ENCODE data around the gene YPEL4.
A peak's percentile ranks its signal among the peaks of the same experiment; 100 is the strongest.
"Not testable (repeated sequence)": the region's sequence is repeated elsewhere in the genome, so short reads cannot be mapped to it uniquely, and the experiment has no call there.

YPEL4 gene, protein sequence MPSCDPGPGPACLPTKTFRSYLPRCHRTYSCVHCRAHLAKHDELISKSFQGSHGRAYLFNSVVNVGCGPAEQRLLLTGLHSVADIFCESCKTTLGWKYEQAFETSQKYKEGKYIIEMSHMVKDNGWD

GRCh38 chr11:57649826-57650738 is at the start of gene YPEL4:
TSS of gene YPEL4 (minus strand) at chr11:57649912. CDS start at chr11:57647107, 2,805 bp downstream.
- H3K27ac ChIP-seq, result peak within 1 kb of the TSS; percentile 42

DNA sequence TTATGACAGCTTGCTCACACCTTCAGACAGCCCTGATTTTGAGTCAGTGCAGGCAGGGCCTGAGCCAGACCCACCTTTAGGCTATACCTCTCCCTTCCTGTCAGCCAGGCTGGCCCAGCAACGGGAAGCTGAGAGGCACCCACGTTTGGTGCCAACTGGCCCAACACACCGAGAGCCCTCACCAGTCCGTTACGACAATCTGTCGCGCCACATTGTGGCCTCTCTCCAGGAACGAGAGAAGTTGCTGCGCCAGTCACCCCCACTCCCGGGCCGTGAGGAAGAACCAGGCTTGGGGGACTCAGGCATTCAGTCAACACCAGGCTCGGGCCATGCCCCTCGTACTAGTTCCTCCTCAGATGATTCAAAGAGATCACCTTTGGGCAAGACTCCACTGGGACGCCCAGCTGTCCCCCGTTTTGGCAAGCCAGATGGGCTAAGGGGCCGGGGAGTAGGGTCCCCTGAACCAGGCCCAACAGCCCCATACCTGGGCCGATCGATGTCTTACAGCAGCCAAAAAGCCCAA is 49.2 kb upstream of the YPEL4 start:
- no peak overlapping the region for H3K27ac ChIP-seq
- no peak for DNase-seq (ENCODE audit: low read depth, low spot score)

More at GRCh38 chr11:57649826-57650738, at the start of gene YPEL4:
- no peak for DNase-seq (ENCODE audit: low read depth, low spot score)

- not testable (repeated sequence) for DNase-seq (ENCODE audit: low read depth, low spot score); H3K27ac ChIP-seq
These were observed 40.8 kb upstream of the YPEL4 start for GRCh38 chr11:57690474-57690873.

- H3K27ac ChIP-seq, result peak overlapping the region; percentile 81
- no peak for DNase-seq (ENCODE audit: low read depth, low spot score)
These were observed 31.5 kb upstream of the YPEL4 start for GRCh38 chr11:57681168-57681567.

DNA sequence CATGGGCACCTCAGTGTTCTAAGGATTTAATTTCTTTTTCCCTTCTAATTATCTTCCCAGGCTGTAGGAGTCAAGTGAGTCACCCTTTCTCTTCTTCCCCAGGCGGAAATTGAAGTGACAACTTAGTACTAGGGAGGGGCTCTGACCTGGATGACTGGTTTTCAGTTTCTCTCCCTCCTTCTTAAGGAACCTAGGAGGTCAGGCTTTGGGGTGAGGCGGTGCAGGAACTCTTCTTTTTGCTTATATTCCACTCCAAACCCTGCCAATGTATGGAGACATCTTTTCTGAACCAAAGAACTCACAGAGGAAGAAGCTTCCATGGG is 30.8 kb upstream of the YPEL4 start:
- DNase-seq (ENCODE audit: low read depth, low spot score), result peak; percentile 60

GRCh38 chr11:57679396-57679795 is 29.7 kb upstream of the YPEL4 start:
- peak overlapping the region; percentile 81 for H3K27ac ChIP-seq
- DNase-seq (ENCODE audit: low read depth, low spot score), result peak; percentile 79

More for the DNA sequence above, 30.8 kb upstream of the YPEL4 start:
- H3K27ac ChIP-seq, result peak overlapping the region; percentile 81

- DNase-seq (ENCODE audit: low read depth, low spot score), result no peak
- peak overlapping the region; percentile 39 for H3K27ac ChIP-seq
These were observed 25.6 kb upstream of the YPEL4 start for GRCh38 chr11:57675176-57675941.

DNA sequence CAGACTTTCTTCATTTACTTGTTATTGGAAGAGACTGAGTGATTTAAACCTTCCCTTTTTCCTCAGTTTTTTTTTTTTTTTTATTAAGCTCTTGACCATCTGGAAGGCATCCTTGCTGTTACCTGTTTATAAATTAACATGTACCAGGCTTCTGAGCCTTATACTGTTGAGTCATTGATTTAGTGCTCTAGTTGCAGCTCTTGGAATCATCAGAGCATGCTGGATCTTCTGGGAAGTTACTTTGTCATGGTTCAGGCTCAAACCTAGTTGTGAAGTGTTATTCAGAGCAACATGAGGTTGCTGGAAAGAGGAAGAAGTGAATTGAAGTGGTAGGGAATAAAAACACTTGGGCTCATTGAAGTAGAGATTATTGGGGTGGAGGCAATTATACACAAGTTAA is 24.5 kb upstream of the YPEL4 start:
- peak overlapping the region; percentile 39 for H3K27ac ChIP-seq
- no peak for DNase-seq (ENCODE audit: low read depth, low spot score)

DNA sequence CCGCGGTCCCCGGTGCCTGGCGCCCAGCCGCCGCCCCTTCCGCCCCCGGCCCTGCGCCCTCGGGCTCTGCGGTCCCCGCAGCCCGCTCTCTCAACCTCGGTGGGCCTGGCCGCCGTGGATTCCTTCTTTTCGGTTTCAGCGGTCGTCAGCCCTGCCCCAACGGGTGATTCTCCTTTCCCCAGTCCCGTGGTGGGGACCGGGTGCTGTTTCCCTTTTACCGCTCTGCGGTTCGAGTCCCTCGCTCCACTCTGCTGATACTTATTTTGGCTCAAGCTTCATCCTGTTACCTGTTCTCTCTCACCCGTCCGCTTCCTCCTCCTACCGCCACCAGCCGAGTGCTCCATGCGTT is 18.7 kb upstream of the YPEL4 start:
- H3K27ac ChIP-seq, result peak overlapping the region; percentile 98
- DNase-seq (ENCODE audit: low read depth, low spot score), result no peak

DNA sequence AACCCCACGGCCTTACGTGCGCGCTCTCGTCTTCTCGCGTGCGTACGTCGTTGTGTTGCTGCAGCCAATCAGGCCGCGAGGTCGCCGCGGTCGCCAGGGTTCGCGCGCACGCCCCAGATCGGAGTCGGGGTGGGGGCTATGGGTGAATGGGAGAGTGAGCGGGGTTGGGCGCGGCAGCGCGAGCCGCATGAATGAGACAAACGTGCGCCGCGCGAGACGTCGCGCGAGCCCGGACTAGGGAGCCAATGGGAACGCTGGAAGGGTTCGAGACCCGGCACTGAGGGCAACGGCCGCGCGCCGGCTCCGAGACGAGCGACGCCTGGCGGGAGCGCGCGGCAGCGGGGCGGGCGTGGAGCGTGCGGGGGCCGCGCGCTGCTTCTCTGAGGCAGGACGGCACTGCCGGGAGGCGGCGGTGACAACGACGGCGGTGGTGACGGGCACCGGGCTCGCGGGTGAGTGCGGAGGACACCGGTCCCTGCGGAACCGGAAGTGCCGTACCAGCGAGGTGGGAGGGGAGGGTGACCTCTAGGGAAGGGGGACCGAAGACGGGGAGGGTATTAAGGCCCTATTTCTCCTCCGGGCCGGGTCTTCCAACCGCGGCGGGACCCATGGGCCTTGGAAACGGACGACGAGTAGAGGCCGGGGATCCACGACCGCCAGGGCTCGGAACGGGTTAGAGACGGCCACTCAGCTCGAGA is 18.2 kb upstream of the YPEL4 start, which contains the start of gene ZDHHC5:
Gene ZDHHC5 (plus strand): TSS at position 379 of the 698 bp plus-strand sequence. CDS start 4,977 bp downstream, outside the sequence.
- peak within 1 kb of the TSS; percentile 98 for H3K27ac ChIP-seq
- peak; percentile 99 for DNase-seq (ENCODE audit: low read depth, low spot score)

- DNase-seq (ENCODE audit: low read depth, low spot score), result peak; percentile 96
- H3K27ac ChIP-seq, result peak overlapping the region; percentile 98
These were observed 17.5 kb upstream of the YPEL4 start for GRCh38 chr11:57667117-57667735.

- no peak for DNase-seq (ENCODE audit: low read depth, low spot score)
- H3K27ac ChIP-seq, result no peak overlapping the region
These were observed 14.3 kb upstream of the YPEL4 start for GRCh38 chr11:57663975-57664374.

DNA sequence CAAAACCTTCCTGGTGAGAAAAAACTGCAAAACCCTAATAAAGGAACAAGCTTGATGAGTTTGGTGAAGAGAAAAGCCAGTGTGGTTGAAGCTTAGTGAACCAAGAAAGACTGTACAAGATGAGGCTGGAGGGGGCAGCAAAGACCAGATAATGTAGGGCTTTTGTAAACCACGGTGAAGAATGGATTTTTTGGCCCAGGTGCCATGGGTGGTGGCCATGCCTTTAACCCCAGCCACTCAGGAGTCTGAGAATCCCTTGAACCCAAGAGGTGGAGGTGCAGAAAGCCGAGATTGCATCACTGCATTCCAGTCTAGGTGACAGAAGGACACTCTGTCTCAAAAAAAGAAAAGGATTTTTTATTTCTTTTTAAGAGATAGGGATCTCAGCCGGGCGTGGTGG is 13.2 kb upstream of the YPEL4 start:
- DNase-seq (ENCODE audit: low read depth, low spot score), result no peak

DNA sequence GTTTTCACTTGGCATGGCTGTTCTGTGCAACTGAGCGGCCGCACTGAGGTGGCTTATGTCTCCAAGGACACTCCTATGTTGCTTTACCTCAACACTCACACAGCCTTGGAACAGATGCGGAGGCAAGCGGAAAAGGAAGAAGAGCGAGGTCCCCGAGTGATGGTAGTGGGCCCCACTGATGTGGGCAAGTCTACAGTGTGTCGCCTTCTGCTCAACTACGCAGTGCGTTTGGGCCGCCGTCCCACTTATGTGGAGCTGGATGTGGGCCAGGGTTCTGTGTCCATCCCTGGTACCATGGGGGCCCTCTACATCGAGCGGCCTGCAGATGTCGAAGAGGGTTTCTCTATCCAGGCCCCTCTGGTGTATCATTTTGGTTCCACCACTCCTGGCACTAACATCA is 10.0 kb upstream of the YPEL4 start:
- H3K27ac ChIP-seq, result no peak overlapping the region
- no peak for DNase-seq (ENCODE audit: low read depth, low spot score)

More for the DNA sequence above, 13.2 kb upstream of the YPEL4 start:
- no peak overlapping the region for H3K27ac ChIP-seq

DNA sequence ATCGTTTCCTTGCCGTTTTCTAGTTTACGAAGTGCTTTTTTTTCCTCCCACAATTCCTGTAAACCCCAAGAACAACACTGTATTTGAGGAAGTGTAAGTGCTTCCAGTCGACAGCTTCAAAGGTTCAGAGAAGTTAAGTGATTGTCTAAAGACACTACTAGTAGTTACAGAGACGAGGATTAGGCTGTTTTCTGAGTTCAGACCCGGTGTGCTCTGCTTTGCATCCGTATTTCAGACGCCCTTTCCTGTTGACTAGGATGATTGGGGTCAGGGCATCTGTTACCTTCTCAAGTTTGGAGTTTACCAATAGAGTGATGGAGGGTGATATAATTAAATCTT is 8.3 kb upstream of the YPEL4 start:
- DNase-seq (ENCODE audit: low read depth, low spot score), result no peak
- peak overlapping the region; percentile 77 for H3K27ac ChIP-seq

DNA sequence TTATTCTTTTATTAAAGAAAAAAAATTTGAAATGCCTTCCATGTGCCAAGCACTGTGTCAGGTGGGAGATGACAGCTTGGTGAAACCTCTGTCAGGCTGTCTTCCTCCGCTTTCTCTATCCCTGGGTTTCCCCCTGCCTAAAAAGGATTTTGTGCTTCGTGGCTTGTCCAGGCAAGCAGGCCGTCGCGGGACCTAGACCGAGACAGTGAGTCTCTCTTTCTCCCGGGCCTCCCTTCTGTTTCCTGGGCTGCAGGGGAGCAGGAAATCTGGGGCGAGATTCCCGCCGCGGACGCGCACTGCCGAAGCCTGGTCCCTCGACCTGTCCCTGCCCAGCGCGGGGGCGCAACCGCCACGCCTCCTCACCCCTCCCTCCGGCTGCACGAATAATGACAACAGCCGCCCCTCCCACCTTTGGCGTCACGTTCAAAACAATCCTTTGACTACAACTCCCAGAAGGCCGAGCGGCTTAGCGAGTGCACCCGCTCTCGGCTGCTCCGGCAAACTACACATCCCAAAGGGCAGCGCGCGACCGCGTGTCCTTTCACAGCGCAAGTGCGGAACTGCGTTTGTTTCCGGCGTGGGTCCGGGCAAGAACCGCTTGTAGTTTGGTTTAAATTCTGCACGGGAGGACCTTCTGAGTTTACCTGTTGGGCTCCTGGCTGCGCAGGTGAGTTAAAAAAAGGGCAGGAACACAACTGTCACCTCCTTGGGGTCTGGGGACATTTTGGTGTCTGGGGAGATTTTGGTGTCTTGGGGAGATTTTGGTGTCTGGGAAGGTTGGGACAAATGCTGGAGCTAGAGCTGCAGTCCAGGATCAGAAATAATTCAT is 7.7 kb upstream of the YPEL4 start, which contains the start of gene CLP1:
Gene CLP1 (plus strand): TSS at position 569 of the 829 bp plus-strand sequence. CDS start 1,715 bp downstream, outside the sequence.
- peak; percentile 96 for DNase-seq (ENCODE audit: low read depth, low spot score)
- H3K27ac ChIP-seq, result peak within 1 kb of the TSS; percentile 77

DNA sequence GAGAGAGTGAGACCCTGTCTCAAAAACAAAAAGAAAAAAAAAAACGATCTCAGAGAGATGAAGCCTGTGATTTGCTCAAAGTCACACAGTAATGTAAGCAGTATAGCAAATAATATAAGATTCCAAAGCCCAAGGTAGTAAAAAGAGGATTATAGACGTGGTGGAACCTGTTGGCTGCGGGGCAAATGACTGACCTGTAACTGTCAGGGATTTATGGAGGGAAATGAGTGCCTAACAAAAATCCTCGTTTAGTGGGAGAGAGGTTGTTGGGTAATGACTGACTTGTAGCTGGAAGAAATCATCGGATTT is 7.1 kb upstream of the YPEL4 start:
- DNase-seq (ENCODE audit: low read depth, low spot score), result no peak
- peak overlapping the region; percentile 77 for H3K27ac ChIP-seq

DNA sequence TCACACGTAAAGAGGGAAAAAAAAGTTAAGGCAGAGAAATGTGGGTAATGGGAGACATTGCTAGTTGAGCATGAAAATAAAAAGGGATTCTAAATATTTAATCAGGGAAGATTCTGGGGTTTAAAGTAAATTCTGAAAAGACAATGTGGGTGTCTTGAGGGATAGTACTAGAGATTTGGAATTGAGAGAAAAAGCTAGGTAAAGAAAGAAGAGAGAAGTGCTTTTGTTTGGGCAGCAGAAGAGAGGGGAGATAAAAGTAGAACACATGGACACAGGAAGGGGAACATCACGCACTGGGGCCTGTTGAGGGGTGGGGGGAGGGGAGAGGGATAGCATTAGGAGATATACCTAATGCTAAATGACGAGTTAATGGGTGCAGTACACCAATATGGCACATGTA is 3.5 kb upstream of the YPEL4 start:
- no peak overlapping the region for H3K27ac ChIP-seq
- no peak for DNase-seq (ENCODE audit: low read depth, low spot score)

DNA sequence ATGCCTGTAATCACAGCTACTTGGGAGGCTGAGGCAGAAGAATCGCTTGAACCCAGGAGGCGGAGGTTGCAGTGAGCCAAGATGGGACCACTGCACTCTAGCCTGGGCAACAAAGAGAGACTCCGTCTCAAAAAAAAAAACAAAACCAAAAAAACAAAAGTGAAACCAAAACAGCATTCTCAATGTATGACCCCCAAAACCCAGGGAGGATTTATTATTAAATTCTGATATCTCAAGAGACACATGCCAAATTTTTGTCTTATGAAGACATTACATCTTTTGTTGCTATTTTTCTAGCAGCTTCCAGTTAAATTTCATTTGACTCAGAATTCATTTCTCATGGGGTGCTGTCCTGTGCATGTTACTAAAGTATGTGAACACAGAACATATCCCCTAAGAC is 3.0 kb upstream of the YPEL4 start:
- no peak for DNase-seq (ENCODE audit: low read depth, low spot score)
- H3K27ac ChIP-seq, result no peak overlapping the region
